GM12878 (cell line): Measurements from ENCODE around the gene CCDC6. TPM values are rescaled to one million over a fixed set of nuclear protein-coding genes. Genes with fewer than 3 reads are reported as not detected.
A peak's percentile ranks its signal among the peaks of the same experiment; 100 is the strongest.

Experiments
- ATF7 ChIP-seq: fragments of 450-650 bp; IDR thresholded peaks from 2 replicates; pipeline ENCODE4 v1.6.1; 2016; ENCODE audit warnings: low read depth, mild to moderate bottlenecking
- CREB1 ChIP-seq: IDR thresholded peaks from 2 replicates; pipeline ENCODE4 v1.6.1; 2012; ENCODE audit warnings: low read depth, mild to moderate bottlenecking, inconsistent platforms
- ETV6 ChIP-seq, 2 experiments: fragments of 450-650 bp in 1 of 2; IDR thresholded peaks in 1 of 2; conservative IDR thresholded peaks in 1 of 2; 2 replicates each; pipeline ENCODE4 v1.6.1; 2014; ENCODE audit warnings: antibody characterized with exemption in 1 of 2, borderline replicate concordance in 1 of 2, low read depth in 1 of 2, mild to moderate bottlenecking in 1 of 2, moderate library complexity in 1 of 2
- HDGF ChIP-seq: fragments of 450-650 bp; IDR thresholded peaks from 2 replicates; pipeline ENCODE4 v1.6.1; 2016; ENCODE audit warnings: antibody characterized with exemption
- JUNB ChIP-seq: IDR thresholded peaks from 2 replicates; pipeline ENCODE4 v1.6.1; 2016; ENCODE audit warnings: antibody characterized with exemption, mild to moderate bottlenecking
- KLF5 ChIP-seq: fragments of 450-650 bp; IDR thresholded peaks from 2 replicates; pipeline ENCODE4 v1.6.1; 2014; ENCODE audit warnings: mild to moderate bottlenecking; ENCODE audit not compliant: partially characterized antibody
- MEF2B ChIP-seq: fragments of 450-650 bp; IDR thresholded peaks from 2 replicates; pipeline ENCODE4 v1.6.1; 2018; ENCODE audit warnings: mild to moderate bottlenecking, moderate library complexity; ENCODE audit not compliant: partially characterized antibody, poor library complexity, severe bottlenecking
- MYC ChIP-seq: IDR thresholded peaks from 2 replicates; pipeline ENCODE4 v1.6.1; 2011; ENCODE audit warnings: mild to moderate bottlenecking, low read length, moderate library complexity, inconsistent platforms; ENCODE audit not compliant: insufficient read depth, insufficient replicate concordance, insufficient read length, severe bottlenecking
- NFXL1 ChIP-seq: fragments of 450-650 bp; IDR thresholded peaks from 2 replicates; pipeline ENCODE4 v1.6.1; 2017; ENCODE audit warnings: antibody characterized with exemption, mild to moderate bottlenecking, borderline replicate concordance
- PAX8 ChIP-seq: fragments of 450-650 bp; IDR thresholded peaks from 2 replicates; pipeline ENCODE4 v1.6.1; 2017; ENCODE audit warnings: mild to moderate bottlenecking, moderate library complexity
- RAD21 ChIP-seq: IDR thresholded peaks from 2 replicates; pipeline ENCODE4 v1.6.1; 2011; ENCODE audit warnings: mild to moderate bottlenecking, low read depth, low read length, moderate library complexity; ENCODE audit not compliant: insufficient read depth
- SP1 ChIP-seq: IDR thresholded peaks from one replicate; pipeline ENCODE4 v1.6.1; 2011; ENCODE audit warnings: low read depth, low read length
- SRF ChIP-seq, 2 experiments: IDR thresholded peaks; 2 replicates each; pipeline ENCODE4 v1.6.1; 2011; ENCODE audit warnings: low read depth in 2 of 2, low read length in 2 of 2, mild to moderate bottlenecking in 1 of 2, moderate library complexity in 1 of 2
- TCF7 ChIP-seq: IDR thresholded peaks from 2 replicates; pipeline ENCODE4 v1.6.1; 2014; ENCODE audit warnings: antibody characterized with exemption, borderline replicate concordance
- ZNF207 ChIP-seq: fragments of 450-650 bp; IDR thresholded peaks from 2 replicates; pipeline ENCODE4 v1.6.1; 2014; ENCODE audit warnings: antibody characterized with exemption, mild to moderate bottlenecking, borderline replicate concordance
- polyA plus RNA-seq, 11 experiments: library from polyadenylated mRNA; depleted of rRNA in 4 of 11; unstranded in 6 of 11; stranded (reverse) in 5 of 11; fragments of >200 nt; fragmentation: Nextera tagmentation in 4 of 11; fragmentation: Illumina TruSeq in 1 of 11; extraction: Ambion mirVana in 4 of 11; extraction: Trizol in 1 of 11; gene quantifications; 1 replicate in 1 of 11; 2 replicates in 10 of 11; pipeline versions ENCODE4 v1.2.1 to v1.2.3, GENCODE V29; 2011 to 2016; ENCODE audit warnings: inconsistent platforms in 2 of 11, missing spikeins in 2 of 11, low read depth in 1 of 11
- total RNA-seq, 4 experiments: library from RNA; depleted of rRNA in 3 of 4; stranded (reverse); fragments of >200 nt in 3 of 4; fragmentation: Illumina TruSeq in 1 of 4; extraction: Trizol in 1 of 4; gene quantifications; 2 replicates each; pipeline versions ENCODE4 v1.2.1 to v1.2.3, GENCODE V29; 2013 to 2021
- TF ChIP-seq, protein P1 (sequence below): fragments of 450-650 bp; IDR thresholded peaks from 2 replicates; pipeline ENCODE4 v1.6.1; 2014; ENCODE audit warnings: mild to moderate bottlenecking
- TF ChIP-seq, protein P2 (sequence below): IDR thresholded peaks from 2 replicates; pipeline ENCODE4 v1.6.1; 2012; ENCODE audit warnings: mild to moderate bottlenecking, low read depth, low read length
- TF ChIP-seq, protein P3 (sequence below): fragments of 450-650 bp; formaldehyde crosslinking; IDR thresholded peaks from 2 replicates; pipeline ENCODE4 v1.5.0; 2022; ENCODE audit warnings: mild to moderate bottlenecking, missing genetic modification characterization
- TF ChIP-seq, protein P4 (sequence below): IDR thresholded peaks from 2 replicates; pipeline ENCODE4 v1.6.1; 2011; ENCODE audit warnings: borderline replicate concordance, low read depth, mild to moderate bottlenecking, moderate library complexity, low read length; ENCODE audit not compliant: insufficient read depth, poor library complexity, severe bottlenecking
- TF ChIP-seq, protein P5 (sequence below): IDR thresholded peaks from 2 replicates; pipeline ENCODE4 v1.6.1; 2011; ENCODE audit warnings: mild to moderate bottlenecking, low read depth, low read length, moderate library complexity; ENCODE audit not compliant: insufficient replicate concordance

CCDC6 gene
- total and polyA plus RNA-seq, 10 of the 15 experiments (the other 5 are each of a cell fraction or from before 2014, with no cell fraction given) = 11.8 to 46.2 (median 26.7) TPM

DNA sequence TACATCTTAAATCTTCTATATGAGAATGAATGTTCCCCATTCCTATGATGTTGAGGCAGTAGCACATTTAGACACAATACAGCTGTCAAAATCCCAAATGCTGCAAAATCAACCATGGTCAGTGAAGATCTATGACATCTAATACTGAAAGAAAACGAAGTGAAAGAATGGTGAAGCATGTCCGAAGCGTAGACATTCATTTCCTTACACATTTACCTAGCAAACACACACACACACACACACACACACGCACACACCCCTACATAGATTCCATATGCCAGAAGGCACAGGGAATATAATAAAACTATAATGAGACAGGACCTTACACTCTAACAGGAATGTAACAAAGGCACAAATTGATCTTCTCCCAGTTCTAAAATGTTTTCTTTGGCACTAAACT lies 32.5 kb downstream of the CCDC6 start (continued):
- TF ChIP-seq SRF (IDR thresholded peaks at IDR 0.05; ENCODE audit: low read depth in 2 of 2, low read length in 2 of 2) (no peak), MEF2B (no peak), ZNF207 (no peak), JUNB (peak; percentile 54), ATF7 (peak; percentile 35; the same call in 1 of the 2 replicates), SP1 (no peak), KLF5 (no peak), PAX8 (no peak), RAD21 (no peak), MYC (no peak), ETV6 (conservative IDR thresholded peaks at IDR 0.05 in 1 of 2, IDR thresholded peaks at IDR 0.05 in 1 of 2; ENCODE audit: borderline replicate concordance in 1 of 2, low read depth in 1 of 2) (peak in 1 of 2 experiments; percentile 47; a peak in 1 of 4 replicates), CREB1 (peak; percentile 82), NFXL1 (no peak), TCF7 (peak; percentile 17; the same call in 1 of the 2 replicates), HDGF (no peak)
- TF ChIP-seq, protein P1, sequence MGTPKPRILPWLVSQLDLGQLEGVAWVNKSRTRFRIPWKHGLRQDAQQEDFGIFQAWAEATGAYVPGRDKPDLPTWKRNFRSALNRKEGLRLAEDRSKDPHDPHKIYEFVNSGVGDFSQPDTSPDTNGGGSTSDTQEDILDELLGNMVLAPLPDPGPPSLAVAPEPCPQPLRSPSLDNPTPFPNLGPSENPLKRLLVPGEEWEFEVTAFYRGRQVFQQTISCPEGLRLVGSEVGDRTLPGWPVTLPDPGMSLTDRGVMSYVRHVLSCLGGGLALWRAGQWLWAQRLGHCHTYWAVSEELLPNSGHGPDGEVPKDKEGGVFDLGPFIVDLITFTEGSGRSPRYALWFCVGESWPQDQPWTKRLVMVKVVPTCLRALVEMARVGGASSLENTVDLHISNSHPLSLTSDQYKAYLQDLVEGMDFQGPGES = no peak
- TF ChIP-seq, protein P2, sequence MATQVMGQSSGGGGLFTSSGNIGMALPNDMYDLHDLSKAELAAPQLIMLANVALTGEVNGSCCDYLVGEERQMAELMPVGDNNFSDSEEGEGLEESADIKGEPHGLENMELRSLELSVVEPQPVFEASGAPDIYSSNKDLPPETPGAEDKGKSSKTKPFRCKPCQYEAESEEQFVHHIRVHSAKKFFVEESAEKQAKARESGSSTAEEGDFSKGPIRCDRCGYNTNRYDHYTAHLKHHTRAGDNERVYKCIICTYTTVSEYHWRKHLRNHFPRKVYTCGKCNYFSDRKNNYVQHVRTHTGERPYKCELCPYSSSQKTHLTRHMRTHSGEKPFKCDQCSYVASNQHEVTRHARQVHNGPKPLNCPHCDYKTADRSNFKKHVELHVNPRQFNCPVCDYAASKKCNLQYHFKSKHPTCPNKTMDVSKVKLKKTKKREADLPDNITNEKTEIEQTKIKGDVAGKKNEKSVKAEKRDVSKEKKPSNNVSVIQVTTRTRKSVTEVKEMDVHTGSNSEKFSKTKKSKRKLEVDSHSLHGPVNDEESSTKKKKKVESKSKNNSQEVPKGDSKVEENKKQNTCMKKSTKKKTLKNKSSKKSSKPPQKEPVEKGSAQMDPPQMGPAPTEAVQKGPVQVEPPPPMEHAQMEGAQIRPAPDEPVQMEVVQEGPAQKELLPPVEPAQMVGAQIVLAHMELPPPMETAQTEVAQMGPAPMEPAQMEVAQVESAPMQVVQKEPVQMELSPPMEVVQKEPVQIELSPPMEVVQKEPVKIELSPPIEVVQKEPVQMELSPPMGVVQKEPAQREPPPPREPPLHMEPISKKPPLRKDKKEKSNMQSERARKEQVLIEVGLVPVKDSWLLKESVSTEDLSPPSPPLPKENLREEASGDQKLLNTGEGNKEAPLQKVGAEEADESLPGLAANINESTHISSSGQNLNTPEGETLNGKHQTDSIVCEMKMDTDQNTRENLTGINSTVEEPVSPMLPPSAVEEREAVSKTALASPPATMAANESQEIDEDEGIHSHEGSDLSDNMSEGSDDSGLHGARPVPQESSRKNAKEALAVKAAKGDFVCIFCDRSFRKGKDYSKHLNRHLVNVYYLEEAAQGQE = no peak
- TF ChIP-seq, protein P3, sequence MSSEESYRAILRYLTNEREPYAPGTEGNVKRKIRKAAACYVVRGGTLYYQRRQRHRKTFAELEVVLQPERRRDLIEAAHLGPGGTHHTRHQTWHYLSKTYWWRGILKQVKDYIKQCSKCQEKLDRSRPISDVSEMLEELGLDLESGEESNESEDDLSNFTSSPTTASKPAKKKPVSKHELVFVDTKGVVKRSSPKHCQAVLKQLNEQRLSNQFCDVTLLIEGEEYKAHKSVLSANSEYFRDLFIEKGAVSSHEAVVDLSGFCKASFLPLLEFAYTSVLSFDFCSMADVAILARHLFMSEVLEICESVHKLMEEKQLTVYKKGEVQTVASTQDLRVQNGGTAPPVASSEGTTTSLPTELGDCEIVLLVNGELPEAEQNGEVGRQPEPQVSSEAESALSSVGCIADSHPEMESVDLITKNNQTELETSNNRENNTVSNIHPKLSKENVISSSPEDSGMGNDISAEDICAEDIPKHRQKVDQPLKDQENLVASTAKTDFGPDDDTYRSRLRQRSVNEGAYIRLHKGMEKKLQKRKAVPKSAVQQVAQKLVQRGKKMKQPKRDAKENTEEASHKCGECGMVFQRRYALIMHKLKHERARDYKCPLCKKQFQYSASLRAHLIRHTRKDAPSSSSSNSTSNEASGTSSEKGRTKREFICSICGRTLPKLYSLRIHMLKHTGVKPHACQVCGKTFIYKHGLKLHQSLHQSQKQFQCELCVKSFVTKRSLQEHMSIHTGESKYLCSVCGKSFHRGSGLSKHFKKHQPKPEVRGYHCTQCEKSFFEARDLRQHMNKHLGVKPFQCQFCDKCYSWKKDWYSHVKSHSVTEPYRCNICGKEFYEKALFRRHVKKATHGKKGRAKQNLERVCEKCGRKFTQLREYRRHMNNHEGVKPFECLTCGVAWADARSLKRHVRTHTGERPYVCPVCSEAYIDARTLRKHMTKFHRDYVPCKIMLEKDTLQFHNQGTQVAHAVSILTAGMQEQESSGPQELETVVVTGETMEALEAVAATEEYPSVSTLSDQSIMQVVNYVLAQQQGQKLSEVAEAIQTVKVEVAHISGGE (CRISPR knock-in tag) = no peak
- TF ChIP-seq, protein P4, sequence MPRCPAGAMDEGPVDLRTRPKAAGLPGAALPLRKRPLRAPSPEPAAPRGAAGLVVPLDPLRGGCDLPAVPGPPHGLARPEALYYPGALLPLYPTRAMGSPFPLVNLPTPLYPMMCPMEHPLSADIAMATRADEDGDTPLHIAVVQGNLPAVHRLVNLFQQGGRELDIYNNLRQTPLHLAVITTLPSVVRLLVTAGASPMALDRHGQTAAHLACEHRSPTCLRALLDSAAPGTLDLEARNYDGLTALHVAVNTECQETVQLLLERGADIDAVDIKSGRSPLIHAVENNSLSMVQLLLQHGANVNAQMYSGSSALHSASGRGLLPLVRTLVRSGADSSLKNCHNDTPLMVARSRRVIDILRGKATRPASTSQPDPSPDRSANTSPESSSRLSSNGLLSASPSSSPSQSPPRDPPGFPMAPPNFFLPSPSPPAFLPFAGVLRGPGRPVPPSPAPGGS = no peak
- TF ChIP-seq, protein P5, sequence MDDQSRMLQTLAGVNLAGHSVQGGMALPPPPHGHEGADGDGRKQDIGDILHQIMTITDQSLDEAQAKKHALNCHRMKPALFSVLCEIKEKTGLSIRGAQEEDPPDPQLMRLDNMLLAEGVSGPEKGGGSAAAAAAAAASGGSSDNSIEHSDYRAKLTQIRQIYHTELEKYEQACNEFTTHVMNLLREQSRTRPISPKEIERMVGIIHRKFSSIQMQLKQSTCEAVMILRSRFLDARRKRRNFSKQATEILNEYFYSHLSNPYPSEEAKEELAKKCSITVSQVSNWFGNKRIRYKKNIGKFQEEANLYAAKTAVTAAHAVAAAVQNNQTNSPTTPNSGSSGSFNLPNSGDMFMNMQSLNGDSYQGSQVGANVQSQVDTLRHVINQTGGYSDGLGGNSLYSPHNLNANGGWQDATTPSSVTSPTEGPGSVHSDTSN = no peak
